ENCODE data around the gene TANC1. TPM values are rescaled to one million over a fixed set of nuclear protein-coding genes. Genes with fewer than 3 reads are reported as not detected.

Gene TANC1
- total RNA-seq, 1 experiment from 2014 or later, result 21.1 TPM

- ChIA-PET POLR2A (interaction anchor here (0.6 kb wide), 1 partner anchor 111 kb away, joined by 3 read pairs; no protein-coding TSS in a partner anchor), CTCF (interaction anchor here (1.0 kb wide), 1 partner anchor 53 kb away, joined by 3 read pairs; no protein-coding TSS in a partner anchor)
- intact Hi-C loops (cut with micrococcal nuclease; ENCODE audit: unreplicated experiment), result no loop called here
- Histone ChIP-seq H3K4me3 (ENCODE audit: low read depth, low read length) (no peak overlapping the region), H3K9me3 (no peaks in the 10 kb centered on the region), H3K4me1 (peaks cover 37% of the 10 kb centered on the region), H3K27me3 (replicated peaks; ENCODE audit: control insufficient read depth, insufficient read depth, low read length) (no peaks in the 10 kb centered on the region), H3K36me3 (ENCODE audit: control insufficient read depth, insufficient read depth, low read length) (no peaks in the 10 kb centered on the region)
- Mint-ChIP-seq H3K4me1 (ENCODE audit: low read depth, unreplicated experiment) (peaks cover 30% of the 10 kb centered on the region), H3K27ac (ENCODE audit: unreplicated experiment) (peak overlapping the region; percentile 56), H3K36me3 (ENCODE audit: insufficient read depth, unreplicated experiment) (peaks cover 19% of the 10 kb centered on the region), H3K4me3 (ENCODE audit: unreplicated experiment) (no peak overlapping the region), H3K9me3 (ENCODE audit: unreplicated experiment) (no peaks in the 10 kb centered on the region), H3K27me3 (ENCODE audit: insufficient read depth, unreplicated experiment) (no peaks in the 10 kb centered on the region)
- BruUV-seq (replicated peaks), result no TSS peak
- TF ChIP-seq, protein P1, sequence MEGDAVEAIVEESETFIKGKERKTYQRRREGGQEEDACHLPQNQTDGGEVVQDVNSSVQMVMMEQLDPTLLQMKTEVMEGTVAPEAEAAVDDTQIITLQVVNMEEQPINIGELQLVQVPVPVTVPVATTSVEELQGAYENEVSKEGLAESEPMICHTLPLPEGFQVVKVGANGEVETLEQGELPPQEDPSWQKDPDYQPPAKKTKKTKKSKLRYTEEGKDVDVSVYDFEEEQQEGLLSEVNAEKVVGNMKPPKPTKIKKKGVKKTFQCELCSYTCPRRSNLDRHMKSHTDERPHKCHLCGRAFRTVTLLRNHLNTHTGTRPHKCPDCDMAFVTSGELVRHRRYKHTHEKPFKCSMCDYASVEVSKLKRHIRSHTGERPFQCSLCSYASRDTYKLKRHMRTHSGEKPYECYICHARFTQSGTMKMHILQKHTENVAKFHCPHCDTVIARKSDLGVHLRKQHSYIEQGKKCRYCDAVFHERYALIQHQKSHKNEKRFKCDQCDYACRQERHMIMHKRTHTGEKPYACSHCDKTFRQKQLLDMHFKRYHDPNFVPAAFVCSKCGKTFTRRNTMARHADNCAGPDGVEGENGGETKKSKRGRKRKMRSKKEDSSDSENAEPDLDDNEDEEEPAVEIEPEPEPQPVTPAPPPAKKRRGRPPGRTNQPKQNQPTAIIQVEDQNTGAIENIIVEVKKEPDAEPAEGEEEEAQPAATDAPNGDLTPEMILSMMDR (IDR thresholded peaks at IDR 0.05; ENCODE audit: insufficient read depth in 1 of 2, low read depth in 1 of 2, low read length in 1 of 2, severe bottlenecking in 1 of 2, unreplicated experiment in 1 of 2), result no peak
- DNase-seq, result no peak
These were observed 96.9 kb downstream of the TANC1 start for GRCh38 chr2:159065313-159065712.

DNA sequence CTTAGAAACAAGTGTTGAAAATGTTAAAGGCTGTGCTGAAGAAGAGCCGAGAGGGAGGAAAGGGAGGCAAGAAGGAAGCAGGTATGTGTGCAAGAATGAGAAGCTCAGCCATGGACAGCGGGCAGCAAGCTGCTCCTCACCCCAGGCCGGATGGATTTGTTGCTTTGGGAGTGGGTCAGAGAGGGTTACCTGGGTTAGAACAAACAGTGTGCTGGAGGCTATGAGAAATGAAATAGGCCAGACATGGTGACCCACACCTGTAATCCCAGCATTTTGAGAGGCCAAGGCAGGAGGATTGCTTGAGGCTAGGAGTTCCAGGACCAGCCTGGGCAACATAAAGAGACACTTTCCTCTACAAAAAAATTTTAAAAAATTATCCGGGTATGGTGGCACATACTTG is 97.5 kb downstream of the TANC1 start:
- Mint-ChIP-seq H3K27ac (ENCODE audit: unreplicated experiment) (peak overlapping the region; percentile 56), H3K36me3 (ENCODE audit: insufficient read depth, unreplicated experiment) (peaks cover 23% of the 10 kb centered on the region), H3K27me3 (ENCODE audit: insufficient read depth, unreplicated experiment) (no peaks in the 10 kb centered on the region), H3K4me3 (ENCODE audit: unreplicated experiment) (no peak overlapping the region), H3K4me1 (ENCODE audit: low read depth, unreplicated experiment) (peaks cover 33% of the 10 kb centered on the region), H3K9me3 (ENCODE audit: unreplicated experiment) (no peaks in the 10 kb centered on the region)
- H3K9me3 ChIP-seq, result no peaks in the 10 kb centered on the region
- no TSS peak for BruUV-seq (replicated peaks)
- ChIA-PET POLR2A (interaction anchor here (0.6 kb wide), 1 partner anchor 13 kb away, joined by 7 read pairs; no protein-coding TSS in a partner anchor), CTCF (interaction anchor here (1.0 kb wide), 1 partner anchor 53 kb away, joined by 3 read pairs; no protein-coding TSS in a partner anchor)
- TF ChIP-seq, protein P1 (IDR thresholded peaks at IDR 0.05; ENCODE audit: insufficient read depth in 1 of 2, low read depth in 1 of 2, low read length in 1 of 2, severe bottlenecking in 1 of 2, unreplicated experiment in 1 of 2), result no peak
- no peaks in the 10 kb centered on the region for H3K36me3 ChIP-seq (ENCODE audit: control insufficient read depth, insufficient read depth, low read length)
- peaks cover 41% of the 10 kb centered on the region for H3K4me1 ChIP-seq
- H3K4me3 ChIP-seq (ENCODE audit: low read depth, low read length), result no peak overlapping the region
- DNase-seq, result no peak
- H3K27me3 ChIP-seq (replicated peaks; ENCODE audit: control insufficient read depth, insufficient read depth, low read length), result no peaks in the 10 kb centered on the region
- intact Hi-C loops (cut with micrococcal nuclease; ENCODE audit: unreplicated experiment), result no loop called here

- H3K4me1 ChIP-seq, result peaks cover 41% of the 10 kb centered on the region
- TF ChIP-seq, protein P1 (IDR thresholded peaks at IDR 0.05; ENCODE audit: insufficient read depth in 1 of 2, low read depth in 1 of 2, low read length in 1 of 2, severe bottlenecking in 1 of 2, unreplicated experiment in 1 of 2), result no peak
- Mint-ChIP-seq H3K4me3 (ENCODE audit: unreplicated experiment) (no peak overlapping the region), H3K27ac (ENCODE audit: unreplicated experiment) (no peak overlapping the region), H3K9me3 (ENCODE audit: unreplicated experiment) (no peaks in the 10 kb centered on the region), H3K27me3 (ENCODE audit: insufficient read depth, unreplicated experiment) (no peaks in the 10 kb centered on the region), H3K4me1 (ENCODE audit: low read depth, unreplicated experiment) (peaks cover 33% of the 10 kb centered on the region), H3K36me3 (ENCODE audit: insufficient read depth, unreplicated experiment) (peaks cover 23% of the 10 kb centered on the region)
- H3K9me3 ChIP-seq, result no peaks in the 10 kb centered on the region
- no peaks in the 10 kb centered on the region for H3K36me3 ChIP-seq (ENCODE audit: control insufficient read depth, insufficient read depth, low read length)
- BruUV-seq (replicated peaks), result no TSS peak
- POLR2A ChIA-PET, result interaction anchor here (0.6 kb wide), 1 partner anchor 13 kb away, joined by 7 read pairs; no protein-coding TSS in a partner anchor
- DNase-seq, result no peak
- CTCF ChIA-PET, result no interaction called here
- no peak overlapping the region for H3K4me3 ChIP-seq (ENCODE audit: low read depth, low read length)
- H3K27me3 ChIP-seq (replicated peaks; ENCODE audit: control insufficient read depth, insufficient read depth, low read length), result no peaks in the 10 kb centered on the region
- intact Hi-C loops (cut with micrococcal nuclease; ENCODE audit: unreplicated experiment), result no loop called here
These were observed 98.2 kb downstream of the TANC1 start for GRCh38 chr2:159066541-159067156.

Data from Caco-2 (cell line).